Astrocyte (in vitro differentiated cells and primary cell): ENCODE data around the gene TTF2.

Source experiments
- CTCF ChIP-seq: IDR thresholded peaks from 2 replicates; pipeline ENCODE4 v1.5.1; 2011; ENCODE audit warnings: low read depth, mild to moderate bottlenecking, inconsistent platforms, low read length, moderate library complexity; ENCODE audit not compliant: insufficient read depth
- EZH2 ChIP-seq: IDR thresholded peaks from 2 replicates; pipeline ENCODE4 v1.6.1; 2012; ENCODE audit warnings: mild to moderate bottlenecking, low read length, inconsistent platforms; ENCODE audit not compliant: insufficient read depth

GRCh38 chr1:117032266-117032665 lies 27.9 kb upstream of the TTF2 start:
- TF ChIP-seq CTCF (no peak), EZH2 (no peak)
